Body of pancreas (tissue), 4 donors: ENCODE measurements around the gene TWIST1. TPM values are rescaled to one million over a fixed set of nuclear protein-coding genes. Genes with fewer than 3 reads are reported as not detected.

Experiments
- ATAC-seq: fragments of 150-250 bp; one replicate; pipeline ENCODE4 v1.9.1; 2016
- DNase-seq, 4 donors: peaks; one replicate each; pipeline ENCODE4 v3.0.0-alpha.2; 2019
- H3K27ac ChIP-seq, 4 donors: fragments of 200-600 bp; sonication (generic); 1 replicate in 3 of 4; 2 replicates in 1 of 4; pipeline versions ENCODE4 v1.5.1 to v1.6.1; 2016 to 2019; ENCODE audit warnings: mild to moderate bottlenecking in 1 of 4, mixed read lengths in 1 of 4, moderate library complexity in 1 of 4
- H3K27me3 ChIP-seq, 2 donors: fragments of 200-600 bp; sonication (generic); one replicate each; pipeline ENCODE4 v1.6.0; 2016; ENCODE audit warnings: mild to moderate bottlenecking in 1 of 2
- H3K36me3 ChIP-seq, 2 donors: fragments of 200-600 bp; sonication (generic); replicated peaks in 1 of 2; 2 replicates each; pipeline ENCODE4 v1.5.1; 2016; ENCODE audit warnings: low read depth in 2 of 2; ENCODE audit not compliant: insufficient read depth in 1 of 2
- H3K4me1 ChIP-seq: fragments of 200-600 bp; sonication (generic); one replicate; pipeline ENCODE4 v1.6.0; 2016
- H3K4me3 ChIP-seq, 2 donors: fragments of 200-600 bp; sonication (generic); 1 replicate in 1 of 2; 2 replicates in 1 of 2; pipeline ENCODE4 v1.5.1; 2016 to 2019
- H3K9me3 ChIP-seq, 3 donors: fragments of 200-600 bp; sonication (generic); 1 replicate in 2 of 3; 2 replicates in 1 of 3; pipeline ENCODE4 v1.5.1; 2016
- POLR2A ChIP-seq, 3 donors: fragments of 450-650 bp; IDR thresholded peaks; one replicate each; pipeline ENCODE4 v1.6.1; 2016; ENCODE audit warnings: antibody characterized with exemption in 3 of 3, mild to moderate bottlenecking in 2 of 3
- WGBS, 2 donors: methylation state at CpG; one replicate each; pipeline ENCODE4 v1.1.5; 2017; 5-methylcytosine and 5-hydroxymethylcytosine counted together
- intact Hi-C: fragments of 100-400 bp; cut with DNase I; formaldehyde crosslinking; loops from one replicate; pipeline ENCODE4 v1.15.1; 2023
- total RNA-seq, 2 donors: library from RNA; depleted of rRNA; stranded (reverse); fragments of >200 nt; gene quantifications; one replicate each; pipeline ENCODE4 v1.1.0, GENCODE V29; 2016
- TF ChIP-seq, protein P1 (sequence below), 7 experiments: fragments of 450-650 bp in 4 of 7; fragments of 200-600 bp in 3 of 7; sonication (generic) in 3 of 7; IDR thresholded peaks; one replicate each; pipeline ENCODE4 v1.5.1; 2016 to 2019; ENCODE audit warnings: antibody characterized with exemption in 7 of 7

The TWIST1 gene
- total RNA-seq, 2 donors from 2014 or later, result 0.52 to 3.0 TPM

DNA sequence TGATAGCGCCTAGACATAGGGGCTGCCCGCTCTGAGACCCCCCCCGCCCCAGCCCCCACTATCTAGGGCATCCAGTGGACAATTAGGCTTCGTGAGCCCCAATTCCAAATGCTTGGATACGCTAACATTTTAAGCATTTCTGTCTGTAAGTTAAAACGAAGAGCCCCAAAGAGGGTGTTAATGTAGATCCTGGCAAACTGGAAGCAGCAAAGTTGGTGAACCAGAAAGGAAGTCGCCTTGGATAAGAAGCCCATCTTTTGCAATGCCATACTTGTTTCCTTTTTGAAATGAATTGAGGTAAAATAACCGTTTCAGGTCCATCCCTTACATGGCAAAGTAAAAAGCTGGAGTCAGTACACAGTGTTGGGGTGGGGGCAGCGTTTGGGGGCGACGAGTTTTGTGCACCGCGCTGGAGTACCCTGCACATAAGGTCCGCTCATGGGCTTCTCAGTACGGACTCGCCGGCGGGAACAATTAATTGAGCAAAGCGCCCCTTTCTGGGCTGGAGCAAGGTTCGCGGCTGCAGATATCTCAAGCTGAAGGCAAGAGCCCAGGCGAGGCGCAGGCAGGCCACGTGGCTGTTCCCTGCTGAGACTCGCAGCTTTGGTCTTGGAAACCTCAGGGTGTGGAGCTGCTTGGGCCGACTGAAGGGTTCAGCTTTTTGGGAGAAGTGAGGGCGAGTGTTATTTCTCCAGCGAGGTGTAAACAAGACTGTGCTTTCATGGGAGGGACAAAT is 1.4 kb upstream of the TWIST1 start:
- peaks cover 27% of the 10 kb centered on the region for H3K4me1 ChIP-seq
- no peaks in the 10 kb centered on the region for H3K36me3 ChIP-seq
- no peak overlapping the region for H3K4me3 ChIP-seq
- H3K27me3 ChIP-seq, result peaks cover 0 to 30% of the 10 kb centered on the region in 2 donors
- no peaks in the 10 kb centered on the region for H3K9me3 ChIP-seq
- intact Hi-C loops, result no loop called here
- H3K27ac ChIP-seq, result no peak overlapping the region
- ATAC-seq (no peak), DNase-seq (no peak)
- 5 to 9% methylated on average over 20 to 28 of the region's 28 CpGs for WGBS, 2 donors
- no peak for TF ChIP-seq POLR2A (IDR thresholded peaks at IDR 0.05)
- TF ChIP-seq, protein P1, sequence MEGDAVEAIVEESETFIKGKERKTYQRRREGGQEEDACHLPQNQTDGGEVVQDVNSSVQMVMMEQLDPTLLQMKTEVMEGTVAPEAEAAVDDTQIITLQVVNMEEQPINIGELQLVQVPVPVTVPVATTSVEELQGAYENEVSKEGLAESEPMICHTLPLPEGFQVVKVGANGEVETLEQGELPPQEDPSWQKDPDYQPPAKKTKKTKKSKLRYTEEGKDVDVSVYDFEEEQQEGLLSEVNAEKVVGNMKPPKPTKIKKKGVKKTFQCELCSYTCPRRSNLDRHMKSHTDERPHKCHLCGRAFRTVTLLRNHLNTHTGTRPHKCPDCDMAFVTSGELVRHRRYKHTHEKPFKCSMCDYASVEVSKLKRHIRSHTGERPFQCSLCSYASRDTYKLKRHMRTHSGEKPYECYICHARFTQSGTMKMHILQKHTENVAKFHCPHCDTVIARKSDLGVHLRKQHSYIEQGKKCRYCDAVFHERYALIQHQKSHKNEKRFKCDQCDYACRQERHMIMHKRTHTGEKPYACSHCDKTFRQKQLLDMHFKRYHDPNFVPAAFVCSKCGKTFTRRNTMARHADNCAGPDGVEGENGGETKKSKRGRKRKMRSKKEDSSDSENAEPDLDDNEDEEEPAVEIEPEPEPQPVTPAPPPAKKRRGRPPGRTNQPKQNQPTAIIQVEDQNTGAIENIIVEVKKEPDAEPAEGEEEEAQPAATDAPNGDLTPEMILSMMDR (IDR thresholded peaks at IDR 0.05), result no peak

DNA sequence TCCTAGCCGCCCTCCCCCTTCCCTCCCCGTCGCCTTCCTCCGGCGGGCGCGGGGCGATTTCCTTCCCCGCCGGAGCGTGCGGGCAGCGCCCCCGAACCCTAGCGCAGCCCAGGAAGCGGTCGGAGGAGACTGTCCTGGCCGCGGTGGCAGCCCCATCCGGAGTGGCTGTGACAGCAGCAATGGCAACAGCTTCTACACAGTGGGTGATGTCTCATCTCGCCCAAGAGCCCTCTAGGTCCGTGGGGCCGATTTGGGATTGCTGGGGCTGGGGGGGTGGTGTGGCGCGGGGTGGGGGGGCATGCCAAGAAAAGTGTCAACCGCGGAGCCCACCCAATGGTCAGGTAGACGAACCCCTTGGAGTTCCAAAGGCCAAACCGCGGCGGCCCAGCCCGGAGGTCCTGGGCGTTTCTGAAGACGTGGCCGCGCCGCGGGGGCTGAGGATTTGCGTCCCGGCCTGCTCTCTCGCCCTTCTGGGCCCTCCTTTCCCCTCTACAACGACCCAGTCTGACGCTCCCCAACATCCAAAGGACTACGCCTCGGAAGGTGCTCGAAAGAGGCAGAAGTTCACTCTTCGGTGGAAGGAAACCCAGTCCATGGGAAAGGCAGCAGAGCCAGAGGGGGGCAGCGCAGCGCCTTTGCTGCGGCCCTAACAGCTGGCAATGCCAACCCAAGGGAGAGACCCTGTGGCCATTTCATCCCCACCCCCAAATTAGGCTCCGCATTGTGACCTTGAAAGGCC is 603 bp upstream of the TWIST1 start:
- Histone ChIP-seq H3K27me3 (peaks cover 0 to 34% of the 10 kb centered on the region in 2 donors), H3K36me3 (no peaks in the 10 kb centered on the region), H3K27ac (no peak overlapping the region), H3K4me1 (peaks cover 27% of the 10 kb centered on the region), H3K4me3 (no peak overlapping the region), H3K9me3 (no peaks in the 10 kb centered on the region)
- ATAC-seq, result no peak
- WGBS, 2 donors, result 2 to 3% methylated on average over 38 to 46 of the region's 51 CpGs
- intact Hi-C loops, result no loop called here
- TF ChIP-seq, protein P1 (IDR thresholded peaks at IDR 0.05), result no peak
- no peak for TF ChIP-seq POLR2A (IDR thresholded peaks at IDR 0.05)
- no peak for DNase-seq

DNA sequence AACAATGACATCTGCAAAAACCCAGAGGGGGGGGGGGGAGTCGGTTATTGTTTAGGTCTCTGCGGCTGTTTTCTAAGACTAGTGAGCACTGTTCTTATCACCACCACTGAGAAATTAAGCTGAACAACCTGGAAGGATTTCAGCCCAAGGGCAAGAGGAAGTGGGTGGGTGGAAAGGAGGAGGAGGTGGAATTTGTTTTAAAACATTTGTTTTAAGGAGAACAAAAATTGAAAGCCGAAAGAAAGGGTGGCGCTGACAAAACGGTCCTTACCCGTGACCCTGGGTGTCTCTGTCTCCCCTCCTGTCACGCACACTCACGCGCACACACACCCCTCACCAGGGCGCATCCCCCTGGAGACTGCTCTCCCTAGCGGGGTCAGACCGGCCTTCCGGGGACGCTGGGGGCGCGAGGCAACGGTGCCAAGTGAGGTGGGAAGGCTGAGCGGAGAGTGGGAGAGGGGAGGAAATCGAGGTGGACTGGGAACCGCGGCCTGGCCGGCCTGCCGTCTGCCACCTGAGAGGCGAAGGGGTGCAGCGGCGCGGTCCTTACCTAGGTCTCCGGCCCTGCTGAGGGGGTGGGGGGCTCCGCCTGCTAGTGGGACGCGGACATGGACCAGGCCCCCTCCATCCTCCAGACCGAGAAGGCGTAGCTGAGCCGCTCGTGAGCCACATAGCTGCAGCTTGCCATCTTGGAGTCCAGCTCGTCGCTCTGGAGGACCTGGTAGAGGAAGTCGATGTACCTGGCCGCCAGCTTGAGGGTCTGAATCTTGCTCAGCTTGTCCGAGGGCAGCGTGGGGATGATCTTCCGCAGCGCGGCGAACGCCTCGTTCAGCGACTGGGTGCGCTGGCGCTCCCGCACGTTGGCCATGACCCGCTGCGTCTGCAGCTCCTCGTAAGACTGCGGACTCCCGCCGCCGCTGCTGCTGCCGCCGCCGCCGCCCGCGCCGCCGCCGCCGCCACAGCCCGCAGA is 1.0 kb downstream of the TWIST1 start:
- H3K4me1 ChIP-seq, result peaks cover 27% of the 10 kb centered on the region
- DNase-seq (peak in 1 of 4 donors; percentile 5), ATAC-seq (peak; percentile 30)
- TF ChIP-seq POLR2A (IDR thresholded peaks at IDR 0.05), result no peak
- TF ChIP-seq, protein P1 (IDR thresholded peaks at IDR 0.05), result no peak
- intact Hi-C loops, result no loop called here
- no peak overlapping the region for H3K27ac ChIP-seq
- no peaks in the 10 kb centered on the region for H3K36me3 ChIP-seq
- H3K9me3 ChIP-seq, result no peaks in the 10 kb centered on the region
- H3K27me3 ChIP-seq, result peaks cover 0 to 48% of the 10 kb centered on the region in 2 donors
- 1 to 4% methylated on average over 21 to 70 of the region's 70 CpGs for WGBS, 2 donors
- H3K4me3 ChIP-seq, result no peak overlapping the region

DNA sequence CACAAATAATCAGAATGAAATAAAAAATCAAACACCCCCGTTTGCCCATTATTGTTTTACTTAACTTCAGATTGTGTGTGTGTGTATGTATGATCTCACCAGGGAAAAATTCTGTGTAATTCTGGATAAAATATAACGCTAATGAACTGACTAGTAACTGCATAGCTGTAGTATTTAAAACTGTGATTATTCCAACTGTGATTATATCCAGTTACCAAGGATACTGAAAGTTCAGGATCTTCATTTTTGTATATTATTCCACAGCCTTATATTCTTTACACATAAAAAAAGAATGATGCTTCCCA is 2.9 kb downstream of the TWIST1 start:
- H3K9me3 ChIP-seq, result no peaks in the 10 kb centered on the region
- TF ChIP-seq, protein P1 (IDR thresholded peaks at IDR 0.05), result no peak
- TF ChIP-seq POLR2A (IDR thresholded peaks at IDR 0.05), result no peak
- no peak overlapping the region for H3K4me3 ChIP-seq
- H3K27ac ChIP-seq, result no peak overlapping the region
- no peak for DNase-seq
- ATAC-seq, result no peak
- WGBS, 2 donors, result 11 to 16% methylated on average over 2 of the region's 2 CpGs
- intact Hi-C loops, result no loop called here
- H3K36me3 ChIP-seq, result no peaks in the 10 kb centered on the region
- H3K27me3 ChIP-seq, result peaks cover 0 to 63% of the 10 kb centered on the region in 2 donors
- peaks cover 27% of the 10 kb centered on the region for H3K4me1 ChIP-seq
